ENCODE data around the gene NTRK3. TPM values are rescaled to one million over a fixed set of nuclear protein-coding genes. Genes with fewer than 3 reads are reported as not detected.

Gene NTRK3
- total RNA-seq, 5 donors from 2014 or later (not counting 1 experiment from before 2014, with no cell fraction given), result not detected

DNA sequence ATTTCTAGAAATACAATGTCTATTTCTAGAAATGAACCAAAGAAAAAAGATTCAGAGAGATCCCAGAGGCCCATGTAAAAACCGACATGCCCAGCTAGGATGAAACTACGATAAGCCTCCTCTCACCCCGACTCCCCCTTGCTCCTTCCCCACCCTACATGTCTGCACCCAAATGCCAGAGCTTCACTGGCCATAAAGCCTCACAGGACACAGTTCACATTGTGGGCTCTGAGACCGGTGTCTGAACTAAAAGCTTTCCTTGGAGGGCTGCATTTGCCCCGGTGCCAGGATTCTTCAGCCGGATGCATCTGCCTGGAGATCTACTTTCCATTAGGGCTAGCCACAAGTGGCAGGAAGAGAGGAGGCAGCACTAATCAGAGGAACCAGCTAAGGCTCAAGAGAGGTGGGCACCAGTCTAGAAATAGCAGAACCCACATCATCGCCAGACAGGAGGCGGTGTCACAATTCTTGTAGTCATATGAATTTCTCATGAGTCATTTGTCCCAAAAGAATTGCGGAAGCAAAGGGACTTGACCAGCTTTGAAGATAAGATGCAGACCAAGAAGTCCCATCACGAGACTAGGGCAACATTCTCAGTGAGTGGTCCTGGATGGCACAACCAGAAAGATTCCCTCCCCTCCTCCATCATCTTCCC lies 353.6 kb downstream of the NTRK3 start:
- Mint-ChIP-seq H3K9me3 (no peaks in the 10 kb centered on the region), H3K27ac (no peak overlapping the region), H3K36me3 (no peaks in the 10 kb centered on the region), H3K27me3 (peaks cover 4 to 9% of the 10 kb centered on the region in 2 donors), H3K4me3 (no peak overlapping the region), H3K4me1 (no peaks in the 10 kb centered on the region)
- Histone ChIP-seq H3K27ac (ENCODE audit: low read length) (no peak overlapping the region), H3K36me3 (ENCODE audit: control insufficient read depth in 2 of 2, extremely low read depth in 1 of 2, insufficient read depth in 1 of 2, low read length in 1 of 2) (no peaks in the 10 kb centered on the region), H3K4me3 (ENCODE audit: control insufficient read depth in 1 of 2, extremely low read depth in 1 of 2, low read length in 1 of 2) (no peak overlapping the region), H3K9me3 (no peaks in the 10 kb centered on the region), H3K4me1 (ENCODE audit: control insufficient read depth in 1 of 2, extremely low read depth in 1 of 2, insufficient read depth in 2 of 2, low read length in 2 of 2) (no peaks in the 10 kb centered on the region), H3K27me3 (replicated peaks in 1 of 2; ENCODE audit: control insufficient read depth in 2 of 2, extremely low read depth in 1 of 2, insufficient read depth in 2 of 2, low read length in 1 of 2) (no peaks in the 10 kb centered on the region)
- DNase-seq (no peak), ATAC-seq (replicated peaks in 1 of 4) (no peak)
- POLR2A ChIA-PET, result no interaction called here
- CTCF ChIA-PET, result no interaction called here
- 59% methylated on average over 7 of the region's 10 CpGs for WGBS (ENCODE audit: insufficient coverage)

DNA sequence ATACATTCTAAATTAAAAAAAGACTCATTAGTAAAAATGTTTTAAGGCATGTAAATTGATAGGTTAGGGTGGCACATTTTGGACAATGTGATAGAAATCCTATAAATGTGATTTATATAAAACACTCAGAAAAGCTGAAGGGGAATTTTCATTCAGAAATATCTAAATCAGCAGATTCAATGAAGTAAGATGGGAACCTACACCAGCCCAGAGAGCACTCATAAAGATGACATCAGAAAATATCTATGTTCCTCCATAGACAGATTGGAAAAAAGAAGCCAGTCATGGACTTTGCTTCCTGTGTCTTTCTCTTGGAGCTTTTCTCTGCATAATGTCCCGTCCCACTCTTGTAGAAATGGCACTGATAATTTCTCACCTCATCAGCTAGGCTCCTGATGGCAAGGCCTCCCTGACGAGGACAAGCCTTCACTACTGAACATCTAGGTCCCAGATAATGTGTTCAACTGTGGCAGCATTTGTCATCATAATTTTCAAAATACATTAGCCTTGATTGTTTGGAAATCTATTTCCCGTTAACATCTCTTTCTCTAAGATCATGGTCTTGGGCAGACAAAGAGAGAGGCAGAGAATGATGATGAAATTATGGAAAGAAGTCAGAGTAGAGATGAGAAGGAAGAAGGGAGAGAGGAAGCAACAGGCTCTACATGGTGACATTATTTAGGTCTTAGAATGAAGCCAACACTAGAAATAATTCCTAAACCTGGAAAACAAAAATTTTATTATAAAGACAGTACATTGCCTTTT lies 354.4 kb downstream of the NTRK3 start:
- Mint-ChIP-seq H3K4me1 (no peaks in the 10 kb centered on the region), H3K27ac (no peak overlapping the region), H3K27me3 (peaks cover 2 to 4% of the 10 kb centered on the region in 2 donors), H3K9me3 (no peaks in the 10 kb centered on the region), H3K4me3 (no peak overlapping the region), H3K36me3 (no peaks in the 10 kb centered on the region)
- CTCF ChIA-PET, result no interaction called here
- WGBS (ENCODE audit: insufficient coverage), result 50% methylated on average over 1 of the region's 3 CpGs
- ATAC-seq (replicated peaks in 1 of 4) (no peak), DNase-seq (no peak)
- Histone ChIP-seq H3K4me3 (ENCODE audit: control insufficient read depth in 1 of 2, extremely low read depth in 1 of 2, low read length in 1 of 2) (no peak overlapping the region), H3K27ac (ENCODE audit: low read length) (no peak overlapping the region), H3K9me3 (no peaks in the 10 kb centered on the region), H3K36me3 (ENCODE audit: control insufficient read depth in 2 of 2, extremely low read depth in 1 of 2, insufficient read depth in 1 of 2, low read length in 1 of 2) (no peaks in the 10 kb centered on the region), H3K4me1 (ENCODE audit: control insufficient read depth in 1 of 2, extremely low read depth in 1 of 2, insufficient read depth in 2 of 2, low read length in 2 of 2) (no peaks in the 10 kb centered on the region), H3K27me3 (replicated peaks in 1 of 2; ENCODE audit: control insufficient read depth in 2 of 2, extremely low read depth in 1 of 2, insufficient read depth in 2 of 2, low read length in 1 of 2) (no peaks in the 10 kb centered on the region)
- POLR2A ChIA-PET, result no interaction called here

- Mint-ChIP-seq H3K27ac (no peak overlapping the region), H3K9me3 (no peaks in the 10 kb centered on the region), H3K4me1 (no peaks in the 10 kb centered on the region), H3K4me3 (no peak overlapping the region), H3K27me3 (peaks cover 2 to 4% of the 10 kb centered on the region in 2 donors), H3K36me3 (no peaks in the 10 kb centered on the region)
- DNase-seq (no peak), ATAC-seq (replicated peaks in 1 of 4) (no peak)
- H3K27me3 ChIP-seq (replicated peaks in 1 of 2; ENCODE audit: control insufficient read depth in 2 of 2, extremely low read depth in 1 of 2, insufficient read depth in 2 of 2, low read length in 1 of 2), result no peaks in the 10 kb centered on the region
- POLR2A ChIA-PET, result no interaction called here
- no peaks in the 10 kb centered on the region for H3K9me3 ChIP-seq
- no peaks in the 10 kb centered on the region for H3K4me1 ChIP-seq (ENCODE audit: control insufficient read depth in 1 of 2, extremely low read depth in 1 of 2, insufficient read depth in 2 of 2, low read length in 2 of 2)
- CTCF ChIA-PET, result interaction anchor here in 1 of 2 donors (0.6 kb wide), 1 partner anchor 1709 kb away, joined by 3 read pairs; no protein-coding TSS in a partner anchor
- no peaks in the 10 kb centered on the region for H3K36me3 ChIP-seq (ENCODE audit: control insufficient read depth in 2 of 2, extremely low read depth in 1 of 2, insufficient read depth in 1 of 2, low read length in 1 of 2)
- H3K4me3 ChIP-seq (ENCODE audit: control insufficient read depth in 1 of 2, extremely low read depth in 1 of 2, low read length in 1 of 2), result no peak overlapping the region
- no peak overlapping the region for H3K27ac ChIP-seq (ENCODE audit: low read length)
- WGBS (ENCODE audit: insufficient coverage), result no CpG with 5 or more reads among the region's 1 CpG
Measured at GRCh38 chr15:87901008-87901407, 355.5 kb downstream of the NTRK3 start.

- CTCF ChIA-PET, result no interaction called here
Measured at GRCh38 chr15:87896936-87897335, 359.6 kb downstream of the NTRK3 start.

DNA sequence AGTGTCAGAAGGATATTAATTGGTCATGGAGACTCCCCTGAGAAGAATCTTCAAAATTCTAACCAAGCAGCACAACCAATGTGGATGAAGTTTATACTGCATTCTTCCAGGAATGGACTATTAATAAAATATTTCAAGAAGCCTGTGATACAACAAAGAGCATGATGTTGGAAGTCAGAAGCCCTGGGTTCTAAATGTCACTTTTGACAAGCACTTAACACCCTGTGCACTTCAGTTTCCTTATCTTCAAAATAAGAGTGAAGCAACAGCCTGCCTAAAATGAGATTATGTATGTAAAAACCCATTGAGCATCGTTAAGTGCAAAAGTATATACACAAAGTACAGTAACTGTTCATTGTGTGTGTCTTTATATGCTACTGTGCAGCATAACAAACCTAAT lies 369.4 kb downstream of the NTRK3 start:
- Mint-ChIP-seq H3K4me3 (no peak overlapping the region), H3K27ac (no peak overlapping the region), H3K4me1 (no peaks in the 10 kb centered on the region), H3K9me3 (peaks cover 0 to 1% (median 0%) of the 10 kb centered on the region in 3 donors), H3K36me3 (no peaks in the 10 kb centered on the region), H3K27me3 (peaks cover 0 to 3% of the 10 kb centered on the region in 2 donors)
- H3K4me1 ChIP-seq (ENCODE audit: control insufficient read depth in 1 of 2, extremely low read depth in 1 of 2, insufficient read depth in 2 of 2, low read length in 2 of 2), result no peaks in the 10 kb centered on the region
- no peak overlapping the region for H3K4me3 ChIP-seq (ENCODE audit: control insufficient read depth in 1 of 2, extremely low read depth in 1 of 2, low read length in 1 of 2)
- no peaks in the 10 kb centered on the region for H3K9me3 ChIP-seq
- ATAC-seq (replicated peaks in 1 of 4) (no peak), DNase-seq (no peak)
- no peaks in the 10 kb centered on the region for H3K27me3 ChIP-seq (replicated peaks in 1 of 2; ENCODE audit: control insufficient read depth in 2 of 2, extremely low read depth in 1 of 2, insufficient read depth in 2 of 2, low read length in 1 of 2)
- WGBS (ENCODE audit: insufficient coverage), result no CpG with 5 or more reads among the region's 1 CpG
- no peaks in the 10 kb centered on the region for H3K36me3 ChIP-seq (ENCODE audit: control insufficient read depth in 2 of 2, extremely low read depth in 1 of 2, insufficient read depth in 1 of 2, low read length in 1 of 2)
- H3K27ac ChIP-seq (ENCODE audit: low read length), result no peak overlapping the region
- CTCF ChIA-PET, result no interaction called here
- POLR2A ChIA-PET, result no interaction called here

More at GRCh38 chr15:87896936-87897335, 359.6 kb downstream of the NTRK3 start:
- H3K36me3 Mint-ChIP-seq, result no peaks in the 10 kb centered on the region
- ATAC-seq (replicated peaks in 1 of 4) (no peak), DNase-seq (no peak)
- H3K4me3 Mint-ChIP-seq, result no peak overlapping the region
- H3K27ac Mint-ChIP-seq, result no peak overlapping the region
- H3K9me3 Mint-ChIP-seq, result no peaks in the 10 kb centered on the region
- H3K36me3 ChIP-seq (ENCODE audit: control insufficient read depth in 2 of 2, extremely low read depth in 1 of 2, insufficient read depth in 1 of 2, low read length in 1 of 2), result no peaks in the 10 kb centered on the region
- POLR2A ChIA-PET, result no interaction called here
- H3K27ac ChIP-seq (ENCODE audit: low read length), result no peak overlapping the region
- peaks cover 0 to 4% of the 10 kb centered on the region in 2 donors for H3K27me3 Mint-ChIP-seq
- 38% methylated on average over 1 of the region's 4 CpGs for WGBS (ENCODE audit: insufficient coverage)
- H3K4me1 ChIP-seq (ENCODE audit: control insufficient read depth in 1 of 2, extremely low read depth in 1 of 2, insufficient read depth in 2 of 2, low read length in 2 of 2), result no peaks in the 10 kb centered on the region
- no peak overlapping the region for H3K4me3 ChIP-seq (ENCODE audit: control insufficient read depth in 1 of 2, extremely low read depth in 1 of 2, low read length in 1 of 2)
- H3K27me3 ChIP-seq (replicated peaks in 1 of 2; ENCODE audit: control insufficient read depth in 2 of 2, extremely low read depth in 1 of 2, insufficient read depth in 2 of 2, low read length in 1 of 2), result peaks cover 0 to 3% of the 10 kb centered on the region in 2 experiments
- no peaks in the 10 kb centered on the region for H3K4me1 Mint-ChIP-seq
- H3K9me3 ChIP-seq, result no peaks in the 10 kb centered on the region

DNA sequence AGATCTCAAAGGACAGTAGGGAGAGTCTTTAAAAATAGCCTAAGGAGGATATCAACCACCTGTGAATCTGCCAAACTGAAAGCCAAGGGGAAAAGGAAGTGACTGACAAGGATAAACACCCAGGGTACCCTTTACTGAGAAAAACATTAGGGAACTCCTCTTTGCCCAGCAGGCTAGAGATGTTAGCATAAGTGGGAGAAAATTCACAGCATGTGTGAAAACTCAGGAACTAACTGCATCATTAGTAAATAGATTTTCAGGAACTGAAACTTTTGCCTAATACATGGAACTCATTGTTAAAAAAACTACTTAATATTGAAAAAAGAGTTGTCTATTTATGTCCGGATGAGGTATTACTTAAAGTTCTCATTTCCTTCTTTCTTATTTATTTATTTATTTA lies 375.5 kb downstream of the NTRK3 start:
- Mint-ChIP-seq H3K27me3 (peaks cover 11 to 15% of the 10 kb centered on the region in 2 donors), H3K36me3 (no peaks in the 10 kb centered on the region), H3K27ac (no peak overlapping the region), H3K4me3 (no peak overlapping the region), H3K9me3 (peaks cover 0 to 1% (median 0%) of the 10 kb centered on the region in 3 donors), H3K4me1 (no peaks in the 10 kb centered on the region)
- Histone ChIP-seq H3K4me1 (ENCODE audit: control insufficient read depth in 1 of 2, extremely low read depth in 1 of 2, insufficient read depth in 2 of 2, low read length in 2 of 2) (no peaks in the 10 kb centered on the region), H3K27me3 (replicated peaks in 1 of 2; ENCODE audit: control insufficient read depth in 2 of 2, extremely low read depth in 1 of 2, insufficient read depth in 2 of 2, low read length in 1 of 2) (peaks cover 0 to 5% of the 10 kb centered on the region in 2 experiments), H3K9me3 (no peaks in the 10 kb centered on the region), H3K4me3 (ENCODE audit: control insufficient read depth in 1 of 2, extremely low read depth in 1 of 2, low read length in 1 of 2) (no peak overlapping the region), H3K36me3 (ENCODE audit: control insufficient read depth in 2 of 2, extremely low read depth in 1 of 2, insufficient read depth in 1 of 2, low read length in 1 of 2) (no peaks in the 10 kb centered on the region), H3K27ac (ENCODE audit: low read length) (no peak overlapping the region)
- no peak for DNase-seq
- ChIA-PET POLR2A (no interaction called here), CTCF (no interaction called here)
- WGBS (ENCODE audit: insufficient coverage), result no CpG with 5 or more reads among the region's 1 CpG
- no peak for ATAC-seq (replicated peaks in 1 of 4)
